ENCODE measurements around the gene SLC43A3.
"Not testable (repeated sequence)": the region's sequence is repeated elsewhere in the genome, so short reads cannot be mapped to it uniquely, and the experiment has no call there.

Gene SLC43A3

DNA sequence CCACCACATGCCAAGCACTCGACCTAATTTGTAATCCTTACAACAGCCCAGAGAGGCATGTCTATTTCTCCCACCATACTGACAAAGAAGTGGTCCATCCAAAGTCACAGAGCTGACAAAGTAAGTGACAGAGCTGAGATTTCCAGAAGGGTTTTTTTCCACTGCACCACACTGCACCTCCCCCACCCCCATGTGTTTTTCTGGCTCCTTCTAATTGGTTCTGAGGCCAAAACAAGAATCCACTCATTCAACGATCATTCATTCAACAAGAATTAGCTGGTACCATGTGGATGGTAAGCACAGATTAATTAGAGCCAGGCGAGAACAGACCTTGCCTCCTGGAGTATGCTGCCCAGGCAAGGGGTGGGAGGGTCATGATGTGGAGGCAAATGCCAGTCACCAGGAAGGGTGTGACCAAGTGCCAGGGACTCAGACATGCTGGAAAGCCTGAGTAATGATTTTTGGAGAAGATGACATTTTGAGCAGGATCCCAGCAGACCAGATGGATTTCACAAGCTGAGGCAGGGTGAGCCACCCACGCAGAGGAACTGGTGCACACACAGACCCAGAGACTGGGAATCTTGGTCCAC is 21.6 kb downstream of the SLC43A3 start:
- DNase-seq (ENCODE audit: low spot score), result peak; percentile 23

DNA sequence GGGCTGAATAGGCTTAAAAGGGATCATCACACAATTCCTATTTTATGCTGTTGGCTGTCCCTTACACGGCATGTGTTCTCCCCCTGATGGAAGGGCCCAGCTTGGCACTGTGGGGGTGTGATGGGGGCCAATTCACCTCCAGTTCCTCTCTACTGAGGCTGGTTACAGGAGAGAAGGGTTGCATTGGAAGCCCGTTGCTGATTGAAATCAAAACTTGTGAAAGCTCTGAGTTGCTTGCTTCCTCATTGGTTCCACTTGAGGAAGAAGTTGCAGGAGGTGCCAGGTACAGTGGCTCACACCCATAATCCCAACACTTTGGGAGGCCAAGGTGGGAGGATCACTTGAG is 23.1 kb downstream of the SLC43A3 start:
- DNase-seq (ENCODE audit: low spot score), result no peak

- not testable (repeated sequence) for DNase-seq (ENCODE audit: low spot score)
These were observed 23.7 kb downstream of the SLC43A3 start for GRCh38 chr11:57403003-57403801.

GRCh38 chr11:57402188-57403002 is 24.5 kb downstream of the SLC43A3 start:
- no peak for DNase-seq (ENCODE audit: low spot score)

GRCh38 chr11:57399972-57400578 is 26.8 kb downstream of the SLC43A3 start:
- DNase-seq (ENCODE audit: low spot score), result no peak

- DNase-seq (ENCODE audit: low spot score), result no peak
These were observed 27.7 kb downstream of the SLC43A3 start for GRCh38 chr11:57399221-57399620.

GRCh38 chr11:57397394-57397990 is 29.4 kb downstream of the SLC43A3 start:
- no peak for DNase-seq (ENCODE audit: low spot score)

- DNase-seq (ENCODE audit: low spot score), result no peak
These were observed 30.2 kb downstream of the SLC43A3 start for GRCh38 chr11:57396744-57397143.

DNA sequence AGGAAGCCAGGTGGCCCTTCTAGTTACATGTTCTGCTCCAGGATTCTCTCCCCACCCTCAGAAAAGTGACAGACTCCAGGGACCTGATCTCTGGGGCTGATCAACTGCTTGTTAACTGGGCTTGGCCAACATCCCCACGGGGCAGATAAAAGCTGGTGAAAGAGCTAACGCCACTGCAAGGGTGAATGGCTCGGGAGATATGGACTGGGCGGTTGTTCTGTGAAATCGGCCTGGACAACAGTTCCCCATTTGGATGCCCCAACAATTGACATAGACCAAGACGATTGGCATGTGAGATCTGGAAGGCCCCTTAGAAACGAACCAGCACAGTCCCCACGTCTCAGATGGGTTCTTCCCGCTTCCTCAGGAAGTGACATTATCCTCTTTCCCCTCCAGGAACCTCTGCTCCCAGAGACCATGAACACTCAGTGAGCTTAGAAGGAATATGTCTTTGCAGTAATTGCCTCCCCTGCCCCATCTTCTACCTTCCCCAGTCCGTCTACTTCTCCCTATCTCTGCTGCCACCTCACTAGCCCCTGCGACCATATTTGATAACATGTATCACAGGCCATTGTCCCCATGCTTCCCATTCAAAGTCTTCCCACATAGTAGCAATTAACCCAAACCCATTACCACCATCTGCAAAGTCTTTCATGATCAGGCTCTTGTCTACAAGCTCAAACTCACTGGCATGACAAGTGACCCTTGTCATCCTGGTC is 30.9 kb downstream of the SLC43A3 start:
- DNase-seq (ENCODE audit: low spot score), result no peak

DNA sequence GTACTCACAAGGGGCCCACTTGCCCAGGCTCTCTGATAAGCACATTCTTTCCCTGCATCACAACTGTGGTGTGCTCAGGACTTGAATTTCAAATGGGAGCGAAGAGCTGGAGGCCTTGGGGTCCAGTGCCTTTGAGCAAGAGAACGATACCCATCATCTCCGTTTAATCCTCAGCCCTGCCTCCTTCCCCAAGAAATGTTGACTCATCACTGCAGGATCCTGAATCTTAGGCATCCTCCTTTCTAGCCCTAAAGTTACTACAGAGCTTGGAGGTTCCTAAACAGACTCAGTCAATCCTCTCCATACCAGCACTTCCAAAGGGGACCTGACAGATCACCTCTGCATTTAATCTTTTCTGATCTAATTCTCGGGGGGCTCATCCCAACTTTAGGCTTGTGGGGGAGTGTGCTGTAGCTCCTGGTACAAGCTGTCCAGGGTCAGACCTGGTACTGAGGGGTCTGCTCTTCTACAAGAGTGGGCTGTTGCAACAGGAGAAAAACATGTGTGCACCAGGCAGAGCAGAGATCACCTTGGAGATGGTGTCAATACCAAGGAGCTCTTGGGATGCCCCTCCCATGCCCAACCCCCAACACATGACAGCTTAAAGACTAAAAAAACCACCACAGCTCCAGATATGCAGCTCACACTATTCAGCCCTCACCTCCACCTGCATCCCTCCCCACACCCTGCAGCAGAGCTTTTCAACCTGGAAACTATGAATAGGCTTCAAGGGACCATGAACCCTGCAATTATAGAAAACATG is 32.5 kb downstream of the SLC43A3 start:
- no peak for DNase-seq (ENCODE audit: low spot score)

DNA sequence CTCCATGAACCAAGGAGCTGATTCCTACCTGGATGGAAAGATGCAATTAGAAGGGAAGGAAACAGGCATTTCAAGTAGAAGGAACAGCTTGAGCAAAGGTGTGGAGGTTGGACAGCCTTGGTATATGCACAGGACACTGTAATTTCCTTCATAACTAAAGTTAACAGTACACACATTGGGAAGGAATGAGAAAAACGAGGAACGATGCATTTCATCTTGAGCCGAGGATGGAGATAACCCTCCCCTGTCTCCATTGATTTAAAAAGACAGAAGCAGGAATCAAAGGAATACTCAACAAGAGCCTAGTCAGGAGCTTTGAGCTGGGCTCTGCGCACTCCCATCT is 34.2 kb downstream of the SLC43A3 start:
- DNase-seq (ENCODE audit: low spot score), result no peak

DNA sequence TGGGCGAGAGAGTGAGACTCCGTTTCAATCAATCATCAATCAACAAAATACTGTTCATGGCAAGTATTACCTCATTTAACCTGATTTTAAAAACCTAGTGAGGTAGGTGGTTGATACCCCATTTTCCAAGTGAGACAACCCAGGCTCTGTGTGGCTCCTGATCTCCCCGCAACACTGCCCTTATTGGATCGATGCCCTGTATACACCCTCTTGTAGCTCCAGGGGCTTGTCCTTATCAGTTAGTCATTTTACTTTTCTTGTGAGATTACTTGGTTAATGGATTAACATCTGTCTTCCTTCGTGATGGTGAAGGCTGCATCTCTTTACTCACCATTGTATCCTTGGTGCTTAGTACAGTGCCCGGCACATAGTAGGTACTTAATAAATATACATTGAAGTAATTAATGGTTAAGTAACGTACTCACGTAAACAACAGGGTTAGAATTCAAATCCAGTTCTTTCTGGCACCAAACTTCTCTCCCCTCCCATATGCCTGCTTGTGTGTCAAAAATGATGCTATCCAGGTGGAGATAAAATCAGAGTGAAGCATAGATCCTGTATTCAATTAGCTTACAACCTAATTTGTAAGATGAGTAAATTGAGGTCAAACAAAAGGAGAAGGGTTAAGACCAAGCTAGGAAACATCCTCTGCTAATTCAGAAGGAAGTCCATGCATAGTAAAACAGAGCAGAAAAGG is 34.7 kb downstream of the SLC43A3 start:
- no peak for DNase-seq (ENCODE audit: low spot score)

DNA sequence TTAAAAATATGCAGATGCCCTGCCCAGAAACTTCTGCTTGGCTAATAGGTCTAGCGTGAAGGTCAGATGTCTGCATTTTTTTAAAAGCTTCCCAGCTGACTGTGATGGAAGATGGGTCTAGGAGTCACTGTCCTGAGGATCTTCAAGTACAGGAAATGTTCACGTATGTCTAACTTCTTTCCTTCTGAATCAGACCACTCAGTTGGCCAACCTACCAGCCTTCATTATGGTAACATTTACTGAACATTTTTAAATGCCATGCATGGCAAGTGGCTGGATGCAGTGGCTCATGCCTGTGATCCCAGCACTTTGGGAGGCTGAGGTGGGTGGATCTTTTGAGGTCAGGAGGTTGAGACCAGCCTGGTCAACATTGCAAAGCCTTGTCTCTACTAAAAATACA is 35.4 kb downstream of the SLC43A3 start:
- DNase-seq (ENCODE audit: low spot score), result no peak

DNA sequence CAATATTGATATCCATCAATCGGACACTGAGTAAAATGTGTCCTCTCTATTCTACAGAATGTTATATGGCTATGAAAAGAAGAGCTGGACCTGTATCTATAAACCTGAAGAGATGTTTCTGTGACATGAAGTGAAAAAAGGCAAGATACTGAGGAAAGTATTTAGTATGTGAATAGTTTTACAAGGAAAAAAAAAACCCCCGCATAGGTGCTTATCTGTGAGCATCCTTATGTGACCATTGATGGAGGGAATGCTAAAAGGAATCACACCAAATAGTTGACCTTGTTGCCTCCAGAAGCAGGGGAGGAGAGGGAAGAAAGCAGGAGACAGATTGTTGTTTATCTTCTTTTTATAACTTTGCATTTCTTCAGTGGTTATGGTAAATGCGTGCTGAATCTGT is 35.8 kb downstream of the SLC43A3 start:
- DNase-seq (ENCODE audit: low spot score), result no peak

DNA sequence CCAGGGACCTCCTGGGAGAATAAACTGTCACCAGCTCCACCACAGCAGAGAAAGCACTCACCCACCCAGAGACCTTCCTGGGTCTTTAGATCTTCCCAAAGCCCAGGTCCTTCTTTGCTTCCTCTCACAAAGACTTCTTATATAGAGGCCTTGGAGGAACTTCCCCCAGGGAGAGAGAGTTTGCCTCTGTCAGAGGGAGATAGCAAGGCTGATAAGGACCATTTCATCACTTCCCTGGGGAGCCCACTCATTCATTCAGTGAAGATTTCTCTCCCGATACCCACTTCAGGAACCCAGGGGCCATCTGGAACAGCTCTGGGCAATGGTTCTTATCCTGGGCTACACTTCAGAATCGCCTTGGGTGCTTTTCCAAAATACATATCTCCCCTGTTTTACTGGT is 36.4 kb downstream of the SLC43A3 start, which contains the start of gene PRG2:
TSS of gene PRG2 (minus strand) at position 116 of the 400 bp plus-strand sequence. CDS start 706 bp downstream, outside the sequence.
- DNase-seq (ENCODE audit: low spot score), result no peak

DNA sequence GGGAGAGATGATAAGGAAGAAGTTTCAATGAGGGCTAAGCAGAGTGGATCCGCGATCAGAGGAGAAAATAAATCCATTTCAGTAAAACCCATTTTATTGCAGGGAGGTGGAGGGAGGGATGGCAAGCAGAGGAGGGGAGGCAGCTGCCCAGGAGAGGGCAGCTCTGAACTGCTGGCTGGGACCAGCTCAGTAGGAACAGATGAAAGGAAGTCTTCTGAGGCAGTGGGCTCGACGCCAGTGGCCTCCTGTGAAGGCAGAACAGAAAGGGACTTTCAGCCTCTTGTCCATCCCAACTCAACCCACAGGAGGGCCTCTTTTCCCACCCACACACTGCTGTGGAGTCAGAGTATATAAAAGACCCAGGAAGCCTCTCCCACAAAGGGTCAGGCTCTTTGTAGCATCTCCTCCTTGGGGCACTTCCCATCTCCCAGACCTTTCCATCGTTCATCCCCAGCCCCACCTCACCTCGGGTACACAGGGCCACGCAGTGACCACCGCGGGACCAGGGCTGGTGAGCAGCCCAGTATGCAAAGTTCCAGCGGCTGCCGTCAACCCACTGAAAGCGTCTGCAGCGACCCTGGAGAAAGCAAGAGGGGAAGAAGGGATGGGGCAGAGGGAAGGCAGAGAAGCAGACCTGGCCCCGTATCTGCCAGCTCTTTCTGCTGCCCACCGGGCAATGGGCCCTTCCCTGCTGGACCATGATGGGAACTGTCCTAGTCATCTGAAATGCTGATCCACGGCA is 39.5 kb downstream of the SLC43A3 start:
- DNase-seq (ENCODE audit: low spot score), result peak; percentile 67

- no peak for DNase-seq (ENCODE audit: low spot score)
These were observed 40.6 kb downstream of the SLC43A3 start for GRCh38 chr11:57386178-57386940.

GRCh38 chr11:57380975-57381374 is 45.9 kb downstream of the SLC43A3 start, which contains the start of gene PRG3:
PRG3 (minus strand) TSS chr11:57381150; CDS start chr11:57380708, 442 bp downstream.
- DNase-seq (ENCODE audit: low spot score), result no peak

Measured in Ammon's horn (tissue), 1 donor.